ENCODE data around the gene IL15RA.

- TF ChIP-seq, protein P1, sequence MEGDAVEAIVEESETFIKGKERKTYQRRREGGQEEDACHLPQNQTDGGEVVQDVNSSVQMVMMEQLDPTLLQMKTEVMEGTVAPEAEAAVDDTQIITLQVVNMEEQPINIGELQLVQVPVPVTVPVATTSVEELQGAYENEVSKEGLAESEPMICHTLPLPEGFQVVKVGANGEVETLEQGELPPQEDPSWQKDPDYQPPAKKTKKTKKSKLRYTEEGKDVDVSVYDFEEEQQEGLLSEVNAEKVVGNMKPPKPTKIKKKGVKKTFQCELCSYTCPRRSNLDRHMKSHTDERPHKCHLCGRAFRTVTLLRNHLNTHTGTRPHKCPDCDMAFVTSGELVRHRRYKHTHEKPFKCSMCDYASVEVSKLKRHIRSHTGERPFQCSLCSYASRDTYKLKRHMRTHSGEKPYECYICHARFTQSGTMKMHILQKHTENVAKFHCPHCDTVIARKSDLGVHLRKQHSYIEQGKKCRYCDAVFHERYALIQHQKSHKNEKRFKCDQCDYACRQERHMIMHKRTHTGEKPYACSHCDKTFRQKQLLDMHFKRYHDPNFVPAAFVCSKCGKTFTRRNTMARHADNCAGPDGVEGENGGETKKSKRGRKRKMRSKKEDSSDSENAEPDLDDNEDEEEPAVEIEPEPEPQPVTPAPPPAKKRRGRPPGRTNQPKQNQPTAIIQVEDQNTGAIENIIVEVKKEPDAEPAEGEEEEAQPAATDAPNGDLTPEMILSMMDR (IDR thresholded peaks at IDR 0.05; ENCODE audit: low read depth, low read length), result no peak
- no peak for TF ChIP-seq EZH2phosphoT487 (IDR thresholded peaks at IDR 0.05; ENCODE audit: low read depth)
Observed at GRCh38 chr10:5947471-5948207, 29.7 kb downstream of the IL15RA start.
